GM12891 (cell line): Measurements from ENCODE around the gene CCM2.
"Not testable (repeated sequence)": the region's sequence is repeated elsewhere in the genome, so short reads cannot be mapped to it uniquely, and the experiment has no call there.

Source experiments
- DNase-seq: peaks from one replicate; pipeline ENCODE4 v3.0.0; 2011; ENCODE audit warnings: low spot score; ENCODE audit not compliant: insufficient read length
- FAIRE-seq: peaks from 2 replicates; lab custom pipeline; 2011; peaks lifted over from hg19 to GRCh38; lab: Jason Lieb, UNC
- PAX5 ChIP-seq: IDR thresholded peaks from 2 replicates; pipeline ENCODE4 v1.6.1; 2011; ENCODE audit warnings: low read length, moderate library complexity, mild to moderate bottlenecking; ENCODE audit not compliant: insufficient read depth, severe bottlenecking
- POLR2A ChIP-seq: IDR thresholded peaks from 2 replicates; pipeline ENCODE4 v1.6.1; 2011; ENCODE audit warnings: low read depth, low read length, control low read depth
- POLR2AphosphoS5 ChIP-seq: IDR thresholded peaks from 2 replicates; pipeline ENCODE4 v1.6.1; 2011; ENCODE audit warnings: low read depth, low read length, control low read depth
- POU2F2 ChIP-seq: IDR thresholded peaks from 2 replicates; pipeline ENCODE4 v1.6.1; 2011; ENCODE audit warnings: low read depth, mild to moderate bottlenecking, control low read depth, low read length, moderate library complexity
- SPI1 ChIP-seq: IDR thresholded peaks from 2 replicates; pipeline ENCODE4 v1.6.1; 2011; ENCODE audit warnings: low read depth, low read length, control low read depth
- TAF1 ChIP-seq: IDR thresholded peaks from 2 replicates; pipeline ENCODE4 v1.6.1; 2011; ENCODE audit warnings: low read depth, low read length, control low read depth

The CCM2 gene

DNA sequence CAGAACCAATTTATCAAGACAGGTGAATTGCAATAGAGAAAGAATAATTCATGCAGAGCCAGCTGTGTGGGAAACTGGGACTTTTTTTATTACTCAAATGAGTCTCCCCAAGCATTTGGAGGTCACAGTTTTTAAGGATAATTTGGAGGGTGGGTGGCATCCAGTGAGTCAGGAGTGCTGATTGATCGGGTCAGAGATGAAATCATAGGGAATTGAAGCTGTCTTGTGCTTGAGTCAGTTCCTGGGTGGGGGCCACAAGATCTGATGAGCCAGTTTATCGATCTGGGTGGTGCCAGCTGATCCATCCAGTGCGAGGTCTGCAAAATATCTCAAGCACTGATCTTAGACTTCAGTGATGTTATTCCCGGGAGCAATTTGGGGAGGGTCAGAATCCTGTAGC lies 11.3 kb upstream of the CCM2 start:
- TF ChIP-seq POU2F2 (no peak), PAX5 (no peak), TAF1 (no peak)
- DNase-seq (no peak), FAIRE-seq (no peak)

DNA sequence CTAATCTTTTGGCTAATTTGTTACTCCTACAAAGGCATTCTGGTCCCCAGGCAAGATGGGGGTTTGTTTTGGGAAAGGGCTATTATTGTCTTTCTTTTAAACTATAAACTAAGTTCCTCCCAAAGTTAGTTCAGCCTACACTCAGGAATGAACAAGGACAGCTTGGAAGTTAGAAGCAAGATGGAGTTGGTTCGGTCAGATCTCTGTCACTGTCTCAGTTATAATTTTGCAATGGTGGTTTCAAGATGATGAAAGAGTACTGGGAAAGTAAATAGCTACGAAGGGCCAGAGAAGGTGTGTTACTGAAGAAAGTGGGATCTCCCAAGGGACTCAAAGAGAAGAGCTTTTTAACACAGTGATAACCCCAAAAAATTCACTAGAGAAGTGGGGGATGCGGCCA lies 10.9 kb upstream of the CCM2 start:
- DNase-seq (no peak), FAIRE-seq (no peak)
- TF ChIP-seq PAX5 = no peak
- no peak for TF ChIP-seq POLR2AphosphoS5

DNA sequence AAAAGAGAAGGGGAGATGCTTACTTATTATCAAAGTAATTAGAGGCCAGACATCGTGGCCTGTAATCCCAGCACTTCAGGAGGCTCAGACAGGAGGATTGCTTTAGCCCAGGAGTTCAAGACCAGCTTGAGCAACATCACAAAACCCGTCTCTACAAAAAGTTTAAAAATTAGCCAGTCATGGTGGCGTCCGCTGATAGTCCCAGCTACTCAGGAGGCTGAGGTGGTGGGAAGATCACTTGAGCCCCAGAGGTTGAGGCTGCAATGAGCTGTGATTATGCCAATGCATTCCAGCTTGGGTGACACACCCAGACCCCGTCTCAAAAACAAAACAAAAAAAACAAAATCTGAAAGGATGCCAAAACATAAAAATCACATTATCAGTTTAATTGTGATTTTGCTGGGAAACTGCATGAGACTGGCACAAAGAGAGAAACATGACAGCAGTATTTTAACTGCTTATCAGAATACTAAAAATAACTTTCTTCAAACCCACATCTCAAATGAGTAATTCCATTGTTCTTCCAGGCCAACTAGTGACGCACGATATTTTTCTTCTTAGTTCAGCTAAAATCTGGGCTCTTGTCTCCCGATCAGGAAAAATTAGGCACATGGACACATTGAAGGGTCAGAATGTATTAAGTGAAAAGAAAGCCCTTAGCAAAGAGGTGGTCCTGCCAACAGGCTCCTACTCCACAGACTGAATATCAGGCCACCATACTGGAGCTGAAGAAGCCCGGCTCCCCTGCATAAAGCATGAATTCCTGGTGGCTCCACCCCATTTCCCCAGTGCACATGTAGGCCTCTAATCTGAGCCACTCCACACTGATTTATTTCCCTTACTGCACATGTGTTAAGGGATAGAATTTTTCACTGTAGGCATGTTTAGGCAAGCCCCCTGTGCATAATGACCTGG lies 9.6 kb upstream of the CCM2 start:
- no peak for TF ChIP-seq POLR2AphosphoS5
- no peak for TF ChIP-seq POLR2A
- TF ChIP-seq POU2F2 = no peak
- no peak for TF ChIP-seq PAX5
- no peak for TF ChIP-seq SPI1
- TF ChIP-seq TAF1 = no peak
- FAIRE-seq (no peak), DNase-seq (no peak)

DNA sequence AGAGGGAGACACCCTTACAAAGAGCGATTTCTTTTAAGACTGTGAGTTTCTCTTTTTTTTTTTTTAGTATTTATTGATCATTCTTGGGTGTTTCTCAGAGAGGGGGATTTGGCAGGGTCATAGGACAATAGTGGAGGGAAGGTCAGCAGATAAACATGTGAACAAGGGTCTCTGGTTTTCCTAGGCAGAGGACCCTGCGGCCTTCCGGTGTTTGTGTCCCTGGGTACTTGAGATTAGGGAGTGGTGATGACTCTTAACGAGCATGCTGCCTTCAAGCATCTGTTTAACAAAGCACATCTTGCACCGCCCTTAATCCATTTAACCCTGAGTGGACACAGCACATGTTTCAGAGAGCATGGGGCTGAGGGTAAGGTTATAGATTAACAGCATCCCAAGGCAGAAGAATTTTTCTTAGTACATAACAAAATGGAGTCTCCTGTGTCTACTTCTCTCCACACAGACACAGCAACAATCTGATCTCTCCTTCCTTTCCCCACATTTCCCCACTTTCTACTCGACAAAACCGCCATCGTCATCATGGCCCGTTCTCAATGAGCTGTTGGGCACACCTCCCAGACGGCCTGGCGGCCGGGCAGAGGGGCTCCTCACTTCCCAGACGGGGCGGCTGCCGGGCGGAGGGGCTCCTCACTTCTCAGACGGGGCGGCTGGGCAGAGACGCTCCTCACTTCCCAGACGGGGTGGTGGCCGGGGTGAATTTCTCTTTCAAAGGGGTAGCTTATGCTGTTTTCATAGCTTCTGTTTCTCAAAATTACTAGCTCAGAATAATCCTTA lies 7.8 kb upstream of the CCM2 start:
- FAIRE-seq, DNase-seq: not testable (repeated sequence)

DNA sequence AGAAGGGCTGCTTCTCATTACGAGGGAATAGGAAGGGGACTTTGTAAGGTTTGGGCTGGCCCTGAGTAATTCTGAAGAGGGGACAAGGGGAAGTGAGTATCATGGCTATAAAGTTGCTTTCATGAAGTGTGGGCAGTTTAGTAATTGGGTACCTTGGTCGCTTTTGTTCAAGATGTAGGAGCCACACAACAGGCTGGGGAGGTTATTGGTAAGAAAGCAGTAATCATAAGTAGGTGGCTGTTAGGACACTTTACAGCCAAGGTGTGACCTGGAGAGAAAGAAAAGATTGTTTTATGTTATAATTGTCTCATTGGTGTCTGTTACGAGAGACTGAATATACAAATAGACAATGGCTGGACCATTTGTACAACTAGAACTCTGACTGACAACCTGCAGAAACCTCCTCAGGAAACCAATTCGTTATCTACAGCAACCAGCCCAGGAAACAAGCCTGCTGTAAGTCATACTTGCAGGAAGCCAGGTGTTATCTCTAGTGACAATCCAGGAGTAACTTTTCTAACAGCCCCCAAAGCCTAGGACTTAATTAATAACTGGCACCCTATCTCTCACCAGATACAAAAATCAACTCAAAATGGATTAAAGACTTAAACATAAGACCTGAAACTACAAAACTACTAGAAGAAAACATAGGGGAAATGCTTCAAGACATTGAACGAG lies 5.0 kb upstream of the CCM2 start:
- DNase-seq = no peak
- FAIRE-seq = peak; percentile 48

DNA sequence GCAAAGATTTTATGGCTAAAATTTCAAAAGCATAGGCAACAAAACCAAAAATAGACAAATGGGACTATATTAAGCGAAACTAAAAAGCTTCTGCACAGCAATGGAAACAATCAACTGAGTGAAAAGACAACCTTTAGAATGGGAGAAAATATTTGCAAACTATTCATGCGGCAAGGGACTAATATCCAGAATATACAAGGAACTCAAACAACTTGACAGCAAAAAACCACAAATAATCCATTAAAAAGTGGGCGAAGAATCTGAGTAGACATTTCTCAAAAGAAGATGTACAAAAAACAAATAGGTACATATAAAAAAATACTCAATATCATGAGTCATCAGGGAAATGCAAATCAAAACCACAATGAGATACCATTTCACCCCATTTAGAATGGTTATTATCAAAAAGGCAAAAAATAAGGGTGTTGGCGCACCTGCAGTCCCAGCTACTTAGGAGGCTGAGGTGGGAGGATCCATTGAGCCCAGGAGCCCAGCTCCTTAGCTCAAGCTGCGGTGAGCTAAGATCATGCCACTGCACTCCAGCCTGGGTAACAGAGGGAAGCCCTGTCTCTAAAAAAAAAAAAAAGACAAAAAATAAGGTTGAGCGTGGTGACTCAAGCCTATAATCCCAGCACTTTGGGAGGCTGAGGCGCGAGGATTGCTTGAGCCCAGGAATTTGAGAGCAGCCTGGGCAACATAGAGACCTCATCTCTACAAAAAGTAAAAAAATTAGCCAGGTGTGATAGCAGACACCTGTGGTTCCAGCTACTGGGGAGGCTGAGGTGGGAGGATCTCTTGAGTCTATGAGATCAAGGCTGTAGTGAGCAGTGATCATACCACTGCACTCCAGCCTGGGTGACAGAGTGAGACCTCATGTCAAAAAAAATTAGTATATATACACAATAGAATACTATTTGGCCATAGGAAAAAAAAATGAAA lies 4.2 kb upstream of the CCM2 start:
- TF ChIP-seq PAX5 = no peak
- TF ChIP-seq POU2F2 = peak; percentile 57; the same call in 1 of the 2 replicates
- DNase-seq (no peak), FAIRE-seq (no peak)

More for the DNA sequence above, 5.0 kb upstream of the CCM2 start:
- TF ChIP-seq POLR2AphosphoS5 = no peak
- TF ChIP-seq SPI1 = peak; percentile 91

DNA sequence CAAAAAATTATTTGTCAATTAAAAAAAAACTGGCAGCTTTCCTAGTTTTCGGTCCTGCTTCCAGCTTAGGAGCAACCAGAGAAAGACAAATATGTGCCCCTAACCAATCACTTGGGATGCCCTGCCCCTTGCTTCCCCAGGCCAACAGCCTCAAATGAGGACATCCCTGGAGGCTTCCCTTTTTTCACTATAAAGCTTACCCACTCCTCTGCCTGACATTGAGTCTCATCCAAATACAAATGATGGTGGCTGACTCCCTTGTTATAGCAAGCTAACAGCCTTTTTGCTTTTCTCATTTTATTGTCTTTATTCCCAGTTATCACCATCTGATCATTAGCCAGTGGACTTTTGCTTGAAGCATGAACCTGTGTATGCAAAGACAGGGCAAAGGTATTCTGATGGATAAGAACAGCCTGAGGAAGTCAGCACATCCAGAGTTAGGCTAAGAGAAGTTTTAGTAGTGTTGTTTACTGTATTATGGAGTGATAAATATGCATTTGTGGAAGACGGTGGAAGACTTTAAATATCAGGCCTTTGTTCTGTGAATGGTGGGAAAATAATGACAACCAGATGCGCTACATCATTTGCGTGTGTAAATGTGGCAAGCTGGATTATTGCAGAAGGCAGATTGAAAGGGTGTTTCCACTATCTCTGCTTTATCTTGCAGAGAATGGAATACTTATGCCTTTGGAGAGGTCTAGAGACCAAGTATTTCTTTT lies 1.7 kb upstream of the CCM2 start:
- TF ChIP-seq POLR2AphosphoS5 (no peak), PAX5 (no peak), POLR2A (no peak), SPI1 (no peak), TAF1 (no peak), POU2F2 (no peak)
- peak; percentile 16 for FAIRE-seq
- no peak for DNase-seq

DNA sequence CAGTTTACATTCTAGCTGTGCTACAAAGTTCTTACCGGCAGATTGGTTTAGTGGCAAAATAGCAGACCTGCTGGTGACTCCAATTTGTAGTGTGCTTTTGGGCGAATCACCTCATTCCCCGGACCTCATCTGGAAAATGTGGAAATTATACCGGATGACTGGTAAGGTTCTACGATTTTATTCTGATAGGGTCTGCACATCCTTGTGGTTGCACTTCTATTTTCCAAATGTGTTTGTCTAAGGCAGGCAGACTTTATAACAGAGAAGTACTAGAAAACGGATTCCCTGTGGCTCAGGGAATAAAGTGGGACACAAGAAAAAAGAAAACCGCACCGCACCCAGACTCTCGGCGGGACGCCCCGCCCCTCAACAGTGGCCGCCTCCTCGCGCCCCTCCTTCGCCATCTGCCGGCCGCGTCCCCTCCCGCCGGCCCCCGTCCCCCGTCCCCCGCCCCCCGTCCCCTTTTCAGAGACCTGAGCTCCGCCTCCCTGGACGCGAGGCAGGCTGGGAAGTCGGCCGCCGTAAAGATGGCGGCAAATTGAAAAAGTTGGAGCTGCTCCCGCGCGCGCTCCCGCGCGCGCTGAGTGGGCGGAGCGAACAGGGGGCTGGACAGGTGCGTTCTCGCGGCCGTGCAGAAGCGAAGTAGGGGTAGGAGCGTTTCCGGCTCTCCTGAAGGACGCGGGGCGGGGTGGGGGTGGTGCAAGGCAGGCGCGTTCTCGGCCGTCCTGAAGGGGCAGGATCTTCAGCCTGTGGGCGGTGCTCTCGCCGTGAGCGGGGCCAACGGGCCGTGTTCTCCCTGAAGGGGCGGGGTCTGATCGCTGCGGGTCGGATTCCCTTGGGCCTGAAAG lies 532 bp upstream of the CCM2 start:
- DNase-seq (peak; percentile 81), FAIRE-seq (peak; percentile 85)
- TF ChIP-seq PAX5 (peak; percentile 33), POLR2A (no peak), TAF1 (peak; percentile 52; the same call in 1 of the 2 replicates)
